Endothelial cell of umbilical vein (primary cell): ENCODE results near the gene CCDC136. TPM values are rescaled to one million over a fixed set of nuclear protein-coding genes. Genes with fewer than 3 reads are reported as not detected.

Source experiments
- BruUV-seq: library from RNA; stranded (reverse); fragments of 400-500 nt; replicated peaks from 2 replicates; lab custom pipeline; 2021; lab: Mats Ljungman, UMichigan
- CTCF ChIA-PET: fragments of 300-600, 350-600 bp; sonication (Branson Sonifier 250); formaldehyde crosslinking; loops from one replicate; lab custom pipeline; 2021; ENCODE audit warnings: antibody characterized with exemption, inconsistent platforms; lab: Charles Lee
- POLR2A ChIA-PET: fragments of 300-600, 350-600 bp; sonication (Branson Sonifier 250); formaldehyde crosslinking; loops from one replicate; lab custom pipeline; 2021; ENCODE audit warnings: antibody characterized with exemption, inconsistent platforms; lab: Charles Lee
- DNase-seq: peaks from one replicate; pipeline ENCODE4 v3.0.0-alpha.2; 2011; ENCODE audit warnings: low read depth, low spot score
- FAIRE-seq: peaks from 2 replicates; lab custom pipeline; 2011; peaks lifted over from hg19 to GRCh38; lab: Jason Lieb, UNC
- H2AFZ ChIP-seq: 2 replicates; pipeline ENCODE4 v1.6.0; 2012; ENCODE audit warnings: low read depth, low read length, control low read depth, inconsistent platforms
- H3K27ac ChIP-seq: 2 replicates; pipeline ENCODE4 v1.5.1; 2011; ENCODE audit warnings: low read depth, mild to moderate bottlenecking, control low read depth, low read length, moderate library complexity; ENCODE audit not compliant: insufficient read depth
- H3K27me3 ChIP-seq, 2 experiments: 2 replicates each; pipeline versions ENCODE4 v1.6.0 to v1.6.1; 2011; ENCODE audit warnings: low read length in 2 of 2, mixed read lengths in 1 of 2; ENCODE audit not compliant: control insufficient read depth in 2 of 2, insufficient read depth in 2 of 2
- H3K36me3 ChIP-seq, 2 experiments: 2 replicates in 1 of 2; 3 replicates in 1 of 2; pipeline ENCODE4 v1.5.1; 2011; ENCODE audit warnings: low read length in 2 of 2, mild to moderate bottlenecking in 1 of 2, moderate library complexity in 1 of 2; ENCODE audit not compliant: control insufficient read depth in 2 of 2, insufficient read depth in 2 of 2; ENCODE audit errors: extremely low read depth in 1 of 2
- H3K4me1 ChIP-seq: 3 replicates; pipeline ENCODE4 v1.5.1; 2011; ENCODE audit warnings: mild to moderate bottlenecking, low read length; ENCODE audit not compliant: control insufficient read depth, insufficient read depth; ENCODE audit errors: extremely low read depth
- H3K4me2 ChIP-seq: 2 replicates; pipeline ENCODE4 v1.6.1; 2011; ENCODE audit warnings: low read length, control low read depth, mixed read lengths; ENCODE audit not compliant: insufficient read depth
- H3K4me3 ChIP-seq, 3 experiments: fragments of 200-600 bp in 1 of 3; sonication (generic), shearing (Covaris generic) in 1 of 3; replicated peaks in 1 of 3; 2 replicates each; pipeline ENCODE4 v1.5.1; 2011 to 2016; ENCODE audit warnings: control low read depth in 3 of 3, low read length in 3 of 3, mild to moderate bottlenecking in 2 of 3, inconsistent platforms in 1 of 3, low read depth in 1 of 3, moderate library complexity in 1 of 3; ENCODE audit not compliant: insufficient read depth in 1 of 3
- H3K79me2 ChIP-seq: 2 replicates; pipeline ENCODE4 v1.6.0; 2012; ENCODE audit warnings: low read length, inconsistent platforms; ENCODE audit not compliant: control insufficient read depth, insufficient read depth
- H3K9ac ChIP-seq: replicated peaks from 2 replicates; pipeline ENCODE3; 2011; ENCODE audit warnings: low read length, control low read depth; ENCODE audit not compliant: insufficient read depth; ENCODE audit errors: extremely low read depth
- H3K9me1 ChIP-seq: replicated peaks from 3 replicates; pipeline ENCODE4 v1.6.0; 2011; ENCODE audit warnings: mild to moderate bottlenecking, low read length; ENCODE audit not compliant: control insufficient read depth, insufficient read depth; ENCODE audit errors: extremely low read depth
- H3K9me3 ChIP-seq: replicated peaks from 2 replicates; pipeline ENCODE4 v1.5.1; 2012; ENCODE audit warnings: low read length, inconsistent platforms; ENCODE audit not compliant: control insufficient read depth, insufficient read depth
- H4K20me1 ChIP-seq: replicated peaks from 2 replicates; pipeline ENCODE3; 2011; ENCODE audit warnings: mild to moderate bottlenecking, low read length; ENCODE audit not compliant: control insufficient read depth, insufficient read depth; ENCODE audit errors: extremely low read depth
- EZH2 ChIP-seq: IDR thresholded peaks from 2 replicates; pipeline ENCODE4 v1.6.1; 2012; ENCODE audit warnings: borderline replicate concordance, low read depth, mild to moderate bottlenecking, moderate library complexity, low read length, inconsistent platforms; ENCODE audit not compliant: severe bottlenecking
- FOS ChIP-seq: IDR thresholded peaks from 2 replicates; pipeline ENCODE4 v1.6.1; 2011; ENCODE audit warnings: mild to moderate bottlenecking, low read length, moderate library complexity, borderline replicate concordance; ENCODE audit not compliant: insufficient read depth
- GATA2 ChIP-seq: IDR thresholded peaks from 2 replicates; pipeline ENCODE4 v1.7.0; 2011; ENCODE audit warnings: low read depth, mild to moderate bottlenecking, moderate library complexity, mixed read lengths, low read length; ENCODE audit not compliant: insufficient read length, insufficient read depth
- JUN ChIP-seq: IDR thresholded peaks from 2 replicates; pipeline ENCODE4 v1.6.1; 2011; ENCODE audit warnings: borderline replicate concordance, low read depth; ENCODE audit not compliant: insufficient read length, insufficient read depth
- MYC ChIP-seq: IDR thresholded peaks from one replicate; pipeline ENCODE4 v1.6.1; 2011; ENCODE audit warnings: mild to moderate bottlenecking, low read depth, low read length
- POLR2A ChIP-seq: IDR thresholded peaks from 2 replicates; pipeline ENCODE4 v1.6.1; 2012; ENCODE audit warnings: low read depth, mild to moderate bottlenecking, control low read depth, low read length
- POLR2AphosphoS5 ChIP-seq: IDR thresholded peaks from 2 replicates; pipeline ENCODE4 v1.6.1; 2012; ENCODE audit warnings: low read depth, mild to moderate bottlenecking, control low read depth, low read length, moderate library complexity; ENCODE audit not compliant: insufficient read depth
- dilution Hi-C: fragments of 300-500 bp; cut with MboI; formaldehyde crosslinking; loops from one replicate; pipeline ENCODE4 v1.15.0; 2019; ENCODE audit warnings: low sequenced_read_pairs; ENCODE audit not compliant: extremely low pct_ligation_motif_present
- intact Hi-C: fragments of 100-400 bp; cut with micrococcal nuclease; formaldehyde crosslinking; loops from one replicate; pipeline ENCODE4 v1.10.0; 2022
- polyA plus RNA-seq, 4 experiments: library from polyadenylated mRNA; depleted of rRNA in 3 of 4; stranded (reverse) in 3 of 4; unstranded in 1 of 4; fragments of >200 nt; gene quantifications; 2 replicates each; pipeline versions ENCODE4 v1.2.1 to v1.2.3, GENCODE V29; 2011 to 2012; ENCODE audit warnings: missing spikeins in 1 of 4
- total RNA-seq: library from RNA; stranded (reverse); gene quantifications from 2 replicates; pipeline ENCODE4 v1.2.3, GENCODE V29; 2021
- TF ChIP-seq, protein P1 (sequence below), 2 donors: IDR thresholded peaks; 1 replicate in 1 of 2; 2 replicates in 1 of 2; pipeline ENCODE4 v1.5.1; 2011; ENCODE audit warnings: low read length in 2 of 2, mild to moderate bottlenecking in 2 of 2, moderate library complexity in 2 of 2, control low read depth in 1 of 2, inconsistent platforms in 1 of 2, low read depth in 1 of 2; ENCODE audit not compliant: insufficient read depth in 1 of 2; ENCODE audit errors: extremely low read depth in 1 of 2
- TF ChIP-seq, protein P2 (sequence below): IDR thresholded peaks from 2 replicates; pipeline ENCODE4 v1.6.1; 2011; ENCODE audit not compliant: insufficient read depth, insufficient read length

CCDC136 gene
- total and polyA plus RNA-seq, 2 donors (not counting 3 experiments of a cell fraction or from before 2014, with no cell fraction given): 1.8 to 3.3 TPM

GRCh38 chr7:128743112-128743772 lies 48.5 kb upstream of the CCDC136 start:
- no TSS peak for BruUV-seq
- peaks cover 90% of the 10 kb centered on the region for H3K79me2 ChIP-seq
- no peak overlapping the region for H3K9ac ChIP-seq
- H4K20me1 ChIP-seq: peaks cover 23% of the 10 kb centered on the region
- ChIA-PET POLR2A (no interaction called here), CTCF (no interaction called here)
- DNase-seq (no peak), FAIRE-seq (no peak)
- TF ChIP-seq MYC: no peak
- TF ChIP-seq EZH2: no peak
- TF ChIP-seq, protein P1, sequence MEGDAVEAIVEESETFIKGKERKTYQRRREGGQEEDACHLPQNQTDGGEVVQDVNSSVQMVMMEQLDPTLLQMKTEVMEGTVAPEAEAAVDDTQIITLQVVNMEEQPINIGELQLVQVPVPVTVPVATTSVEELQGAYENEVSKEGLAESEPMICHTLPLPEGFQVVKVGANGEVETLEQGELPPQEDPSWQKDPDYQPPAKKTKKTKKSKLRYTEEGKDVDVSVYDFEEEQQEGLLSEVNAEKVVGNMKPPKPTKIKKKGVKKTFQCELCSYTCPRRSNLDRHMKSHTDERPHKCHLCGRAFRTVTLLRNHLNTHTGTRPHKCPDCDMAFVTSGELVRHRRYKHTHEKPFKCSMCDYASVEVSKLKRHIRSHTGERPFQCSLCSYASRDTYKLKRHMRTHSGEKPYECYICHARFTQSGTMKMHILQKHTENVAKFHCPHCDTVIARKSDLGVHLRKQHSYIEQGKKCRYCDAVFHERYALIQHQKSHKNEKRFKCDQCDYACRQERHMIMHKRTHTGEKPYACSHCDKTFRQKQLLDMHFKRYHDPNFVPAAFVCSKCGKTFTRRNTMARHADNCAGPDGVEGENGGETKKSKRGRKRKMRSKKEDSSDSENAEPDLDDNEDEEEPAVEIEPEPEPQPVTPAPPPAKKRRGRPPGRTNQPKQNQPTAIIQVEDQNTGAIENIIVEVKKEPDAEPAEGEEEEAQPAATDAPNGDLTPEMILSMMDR (IDR thresholded peaks at IDR 0.05; ENCODE audit: extremely low read depth in 1 of 2, insufficient read depth in 1 of 2, low read depth in 1 of 2, low read length in 2 of 2): no peak
- TF ChIP-seq, protein P2, sequence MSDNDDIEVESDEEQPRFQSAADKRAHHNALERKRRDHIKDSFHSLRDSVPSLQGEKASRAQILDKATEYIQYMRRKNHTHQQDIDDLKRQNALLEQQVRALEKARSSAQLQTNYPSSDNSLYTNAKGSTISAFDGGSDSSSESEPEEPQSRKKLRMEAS: no peak
- TF ChIP-seq FOS: no peak
- TF ChIP-seq GATA2: no peak
- TF ChIP-seq JUN: no peak
- TF ChIP-seq POLR2AphosphoS5: no peak
- no peak for TF ChIP-seq POLR2A
- no peak overlapping the region for H3K27ac ChIP-seq
- no peak overlapping the region for H3K4me3 ChIP-seq
- dilution Hi-C loops (no loop called here), intact Hi-C loops (no loop called here)
- H2AFZ ChIP-seq: no peak overlapping the region
- H3K36me3 ChIP-seq: peaks cover 2 to 4% of the 10 kb centered on the region in 2 experiments
- H3K27me3 ChIP-seq: no peaks in the 10 kb centered on the region
- H3K4me1 ChIP-seq: peaks cover 26% of the 10 kb centered on the region
- H3K9me1 ChIP-seq: no peaks in the 10 kb centered on the region
- H3K9me3 ChIP-seq: no peaks in the 10 kb centered on the region
- H3K4me2 ChIP-seq: no peak overlapping the region
